Measurements from ENCODE around the gene IL17C.
A peak's percentile ranks its signal among the peaks of the same experiment; 100 is the strongest.
"Not testable (repeated sequence)": the region's sequence is repeated elsewhere in the genome, so short reads cannot be mapped to it uniquely, and the experiment has no call there.

Gene IL17C

GRCh38 chr16:88658714-88659113, 20.3 kb downstream of the IL17C start:
- no peak for DNase-seq (ENCODE audit: low read depth, low spot score)

- no peak for DNase-seq (ENCODE audit: low read depth, low spot score)
Measured at GRCh38 chr16:88659160-88659559, 20.8 kb downstream of the IL17C start.

GRCh38 chr16:88661468-88661867, 23.1 kb downstream of the IL17C start:
- DNase-seq (ENCODE audit: low read depth, low spot score): no peak

GRCh38 chr16:88662222-88662842, 24.0 kb downstream of the IL17C start:
- no peak for DNase-seq (ENCODE audit: low read depth, low spot score)

GRCh38 chr16:88662843-88663606, 24.7 kb downstream of the IL17C start, which contains the start of gene MVD:
Gene MVD, minus strand, starts transcription at chr16:88663091. Its CDS starts 11 bp downstream, at chr16:88663080.
- peak; percentile 92 for DNase-seq (ENCODE audit: low read depth, low spot score)

GRCh38 chr16:88665148-88665547, 26.8 kb downstream of the IL17C start:
- DNase-seq (ENCODE audit: low read depth, low spot score): no peak

- DNase-seq (ENCODE audit: low read depth, low spot score): no peak
Measured at GRCh38 chr16:88665570-88665969, 27.2 kb downstream of the IL17C start.

GRCh38 chr16:88667461-88667860, 29.1 kb downstream of the IL17C start:
- DNase-seq (ENCODE audit: low read depth, low spot score): no peak

GRCh38 chr16:88669493-88669892, 31.1 kb downstream of the IL17C start:
- DNase-seq (ENCODE audit: low read depth, low spot score): not testable (repeated sequence)

GRCh38 chr16:88669980-88670379, 31.6 kb downstream of the IL17C start:
- DNase-seq (ENCODE audit: low read depth, low spot score): no peak

GRCh38 chr16:88671806-88672205, 33.4 kb downstream of the IL17C start:
- no peak for DNase-seq (ENCODE audit: low read depth, low spot score)

- peak; percentile 50 for DNase-seq (ENCODE audit: low read depth, low spot score)
Measured at GRCh38 chr16:88672776-88673175, 34.4 kb downstream of the IL17C start.

GRCh38 chr16:88673716-88674379, 35.5 kb downstream of the IL17C start:
- DNase-seq (ENCODE audit: low read depth, low spot score): no peak

- DNase-seq (ENCODE audit: low read depth, low spot score): no peak
Measured at GRCh38 chr16:88676502-88677242, 38.3 kb downstream of the IL17C start.

- no peak for DNase-seq (ENCODE audit: low read depth, low spot score)
Measured at GRCh38 chr16:88677721-88678120, 39.3 kb downstream of the IL17C start.

GRCh38 chr16:88678224-88678979, 40.0 kb downstream of the IL17C start:
- DNase-seq (ENCODE audit: low read depth, low spot score): no peak

GRCh38 chr16:88680554-88681083, 42.2 kb downstream of the IL17C start:
- DNase-seq (ENCODE audit: low read depth, low spot score): no peak

- DNase-seq (ENCODE audit: low read depth, low spot score): peak; percentile 40
Measured at GRCh38 chr16:88681084-88681680, 42.8 kb downstream of the IL17C start.

GRCh38 chr16:88681709-88682451, 43.5 kb downstream of the IL17C start:
- DNase-seq (ENCODE audit: low read depth, low spot score): no peak

All from iPS DF 19.7 (cell line).